Activated CD4-positive, alpha-beta T cell treated with anti-CD3 and anti-CD28 coated beads, Interleukin-2, amount 10 ng/mL, durations not matched to agents 7 days and 5 days (primary cell): ENCODE data around the gene GRPR. TPM values are rescaled to one million over a fixed set of nuclear protein-coding genes. Genes with fewer than 3 reads are reported as not detected.

ENCODE experiments used
- CTCF ChIA-PET: fragments of 350-600 bp; sonication (Branson Sonifier 250); formaldehyde crosslinking; loops from one replicate; lab custom pipeline; 2021; ENCODE audit warnings: antibody characterized with exemption; lab: Charles Lee
- POLR2A ChIA-PET: fragments of 350-600 bp; sonication (Branson Sonifier 250); formaldehyde crosslinking; loops from one replicate; lab custom pipeline; 2021; ENCODE audit warnings: antibody characterized with exemption; lab: Charles Lee
- DNase-seq: peaks from one replicate; pipeline ENCODE4 v3.0.0-alpha.2; 2020
- H3K27ac Mint-ChIP-seq: one replicate; pipeline ENCODE4 v1.8.0; 2021; ENCODE audit warnings: mild to moderate bottlenecking, moderate library complexity, mixed read lengths
- H3K27me3 Mint-ChIP-seq: one replicate; pipeline ENCODE4 v1.8.0; 2021; ENCODE audit warnings: mixed read lengths
- H3K36me3 Mint-ChIP-seq: one replicate; pipeline ENCODE4 v1.8.0; 2021; ENCODE audit warnings: low read depth, mixed read lengths
- H3K4me1 Mint-ChIP-seq: one replicate; pipeline ENCODE4 v1.8.0; 2021; ENCODE audit warnings: mixed read lengths
- H3K4me3 Mint-ChIP-seq: one replicate; pipeline ENCODE4 v1.8.0; 2021; ENCODE audit warnings: mild to moderate bottlenecking, moderate library complexity, mixed read lengths
- H3K9me3 Mint-ChIP-seq: one replicate; pipeline ENCODE4 v1.8.0; 2021; ENCODE audit warnings: mixed read lengths
- total RNA-seq, 2 experiments: library from RNA; stranded (reverse); gene quantifications; one replicate each; pipeline ENCODE4 v1.2.3, GENCODE V29; 2021

GRPR gene
- total RNA-seq, 2 experiments from 2014 or later = 0.10 TPM; not detected in 1

DNA sequence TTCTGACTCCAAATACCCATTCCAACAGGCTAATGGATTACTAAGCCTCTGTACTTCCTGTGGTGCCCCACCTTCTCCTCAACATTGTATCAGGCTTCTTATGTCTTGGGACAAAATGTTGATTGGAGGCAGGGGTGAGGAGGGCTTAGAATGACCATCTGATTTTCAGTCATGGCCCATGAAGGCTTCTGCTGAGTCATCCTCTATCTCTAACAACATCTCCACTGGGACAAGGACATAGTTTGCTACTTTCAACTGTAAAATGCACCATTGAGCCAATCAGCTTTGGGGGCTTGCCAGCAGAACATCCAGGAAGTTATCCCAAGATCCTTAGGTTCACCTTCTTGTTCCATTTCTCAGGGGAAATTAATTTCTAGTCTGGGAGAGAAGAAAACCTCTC lies 73.5 kb downstream of the GRPR start:
- no peaks in the 10 kb centered on the region for H3K4me1 Mint-ChIP-seq
- H3K4me3 Mint-ChIP-seq = no peak overlapping the region
- H3K27ac Mint-ChIP-seq = no peak overlapping the region
- H3K27me3 Mint-ChIP-seq = peaks cover 11% of the 10 kb centered on the region
- no peaks in the 10 kb centered on the region for H3K36me3 Mint-ChIP-seq
- CTCF ChIA-PET = interaction anchor here (0.7 kb wide), 1 partner anchor 11 kb away, joined by 4 read pairs; no protein-coding TSS in a partner anchor
- no peak for DNase-seq
- H3K9me3 Mint-ChIP-seq = no peaks in the 10 kb centered on the region
- POLR2A ChIA-PET = no interaction called here

DNA sequence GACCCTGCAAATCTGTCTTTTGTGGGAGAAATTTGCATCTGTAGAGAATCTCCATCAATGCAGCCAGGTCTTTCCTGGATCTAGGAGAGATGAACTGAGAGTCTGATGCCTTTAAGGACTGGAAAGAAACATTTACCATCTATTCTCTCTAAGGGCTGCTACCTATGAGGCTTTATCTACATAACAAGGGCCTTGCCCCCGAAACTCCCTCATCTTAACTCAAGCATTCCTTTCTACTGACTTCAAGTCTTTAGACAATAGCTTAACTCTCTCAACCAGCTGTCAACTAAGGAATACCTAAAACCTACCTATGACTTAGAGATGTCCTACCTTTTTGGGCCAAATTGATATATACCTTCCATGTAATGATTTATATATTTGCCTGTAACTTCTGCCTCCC lies 76.0 kb downstream of the GRPR start:
- ChIA-PET CTCF (no interaction called here), POLR2A (no interaction called here)
- peaks cover 11% of the 10 kb centered on the region for H3K27me3 Mint-ChIP-seq
- no peak for DNase-seq
- H3K27ac Mint-ChIP-seq = no peak overlapping the region
- no peaks in the 10 kb centered on the region for H3K4me1 Mint-ChIP-seq
- H3K4me3 Mint-ChIP-seq = no peak overlapping the region
- no peaks in the 10 kb centered on the region for H3K36me3 Mint-ChIP-seq
- H3K9me3 Mint-ChIP-seq = no peaks in the 10 kb centered on the region

DNA sequence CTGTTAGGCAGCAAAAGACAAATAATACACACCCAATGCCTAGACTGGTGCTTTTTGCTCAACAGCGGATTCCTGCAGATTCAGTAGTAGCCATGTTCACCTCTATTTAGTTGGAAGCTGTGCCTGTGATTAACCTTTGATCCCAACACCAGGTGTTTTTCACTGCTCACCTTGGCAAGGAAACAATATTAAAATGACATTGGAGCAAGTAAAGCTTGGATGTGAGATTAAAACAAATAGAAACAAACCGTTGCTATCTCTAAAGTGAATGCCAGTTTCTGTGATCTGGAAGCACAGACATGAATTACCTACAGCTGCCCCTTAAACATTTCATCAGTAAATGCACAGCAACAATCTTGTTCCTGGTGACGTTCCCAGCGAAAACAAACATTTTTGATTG lies 79.6 kb downstream of the GRPR start:
- ChIA-PET POLR2A (no interaction called here), CTCF (no interaction called here)
- DNase-seq = no peak
- Mint-ChIP-seq H3K36me3 (no peaks in the 10 kb centered on the region), H3K27ac (no peak overlapping the region), H3K4me1 (no peaks in the 10 kb centered on the region), H3K4me3 (no peak overlapping the region), H3K27me3 (peaks cover 7% of the 10 kb centered on the region), H3K9me3 (no peaks in the 10 kb centered on the region)

Other genes starting within 250 kb of the GRPR start
- gene MAGEB17, start 43.9 kb downstream of the GRPR start, total RNA-seq = not detected